Limb (tissue), 2 donors: Measurements from ENCODE around the gene SHROOM3.
A peak's percentile ranks its signal among the peaks of the same experiment; 100 is the strongest.
"Not testable (repeated sequence)": the region's sequence is repeated elsewhere in the genome, so short reads cannot be mapped to it uniquely, and the experiment has no call there.

Experiments
- DNase-seq, 2 donors: peaks; one replicate each; pipeline ENCODE4 v3.0.0-alpha.2; 2016; ENCODE audit errors: extremely low spot score in 2 of 2

SHROOM3 gene

DNA sequence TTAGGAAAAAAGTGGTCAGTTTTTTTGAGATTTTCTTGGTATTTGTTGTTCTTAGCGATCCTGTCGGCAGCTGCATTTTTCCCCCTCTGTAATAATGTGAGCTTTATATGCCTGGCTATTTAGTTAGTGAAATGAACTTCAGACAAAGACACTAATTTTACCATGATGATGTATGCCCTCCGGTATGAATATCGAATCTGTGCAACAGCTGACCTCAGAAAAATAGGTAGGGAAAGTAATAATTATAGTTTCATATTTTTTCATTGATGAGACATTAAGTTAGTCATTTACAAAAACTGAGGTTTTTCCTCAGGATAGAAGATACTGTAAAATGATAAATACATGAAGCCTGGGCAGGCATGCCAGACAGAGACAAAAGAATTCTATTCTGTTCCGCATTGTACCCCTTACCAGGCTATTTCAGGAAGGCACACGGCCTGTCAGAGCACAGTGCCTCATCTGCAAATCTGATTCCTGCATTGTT, 155.8 kb downstream of the SHROOM3 start:
- peak in 1 of 2 donors; percentile 62 for DNase-seq

GRCh38 chr4:76591992-76592391, 157.0 kb downstream of the SHROOM3 start:
- no peak for DNase-seq

DNA sequence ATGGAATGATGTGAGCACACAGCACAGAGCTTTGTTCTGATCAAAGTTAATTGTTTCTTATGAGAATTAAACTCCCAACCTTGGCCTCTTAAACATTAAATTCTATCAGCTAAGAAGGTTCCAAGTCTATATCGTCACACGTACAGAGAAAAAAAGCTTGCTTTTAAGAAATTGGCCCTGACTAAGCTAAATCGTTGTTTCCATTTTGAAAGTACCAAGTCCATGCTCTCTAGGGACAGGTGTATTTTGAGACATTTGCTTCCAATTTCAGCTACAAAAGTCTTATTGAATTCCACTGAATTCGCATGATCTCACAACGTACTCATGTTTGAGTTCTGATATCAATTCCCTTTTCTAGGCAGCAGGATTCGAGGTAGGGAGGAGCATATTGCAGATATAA, 157.4 kb downstream of the SHROOM3 start:
- DNase-seq = no peak

DNA sequence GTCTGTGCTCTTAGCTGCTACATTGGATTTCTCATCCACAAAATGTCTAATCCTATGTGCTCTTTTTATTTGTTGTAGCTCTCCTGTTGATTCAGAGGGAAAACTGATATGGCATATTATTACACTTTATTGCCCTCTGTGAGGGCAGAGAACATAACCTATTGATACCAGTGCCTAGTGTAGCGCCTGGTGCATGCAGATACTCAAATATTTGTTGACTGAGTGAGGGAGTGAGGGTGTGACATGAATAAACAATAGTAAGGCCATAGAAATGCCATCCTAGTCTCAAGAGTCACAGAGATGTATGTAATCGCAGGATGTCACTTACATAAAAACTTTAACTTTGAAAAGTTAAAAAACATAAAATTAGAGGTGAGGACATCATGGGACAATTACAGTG, 159.1 kb downstream of the SHROOM3 start:
- DNase-seq = no peak

- DNase-seq = no peak
Observed at GRCh38 chr4:76595435-76595834, 160.4 kb downstream of the SHROOM3 start.

- no peak for DNase-seq
Observed at GRCh38 chr4:76596713-76597112, 161.7 kb downstream of the SHROOM3 start.

- DNase-seq = no peak
Observed at GRCh38 chr4:76597423-76597979, 162.5 kb downstream of the SHROOM3 start.

DNA sequence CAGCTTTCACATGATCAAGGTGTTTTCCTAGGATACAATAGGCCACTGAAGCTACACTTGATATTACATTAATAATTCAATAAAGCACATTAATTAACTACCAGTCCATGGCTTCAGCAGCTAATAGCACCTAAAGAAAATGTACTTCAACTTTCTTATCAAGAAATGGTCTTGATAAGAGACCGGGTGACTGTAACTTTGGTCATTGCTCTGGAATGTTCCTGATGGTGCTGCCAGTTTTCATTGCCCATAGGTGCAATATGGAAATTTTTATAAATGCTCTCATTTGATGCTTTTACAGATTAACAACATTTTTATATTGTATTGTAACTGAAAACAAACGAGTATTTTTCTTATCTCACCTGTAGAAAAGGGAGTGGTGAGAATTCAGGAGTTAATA, 165.4 kb downstream of the SHROOM3 start:
- DNase-seq = no peak

DNA sequence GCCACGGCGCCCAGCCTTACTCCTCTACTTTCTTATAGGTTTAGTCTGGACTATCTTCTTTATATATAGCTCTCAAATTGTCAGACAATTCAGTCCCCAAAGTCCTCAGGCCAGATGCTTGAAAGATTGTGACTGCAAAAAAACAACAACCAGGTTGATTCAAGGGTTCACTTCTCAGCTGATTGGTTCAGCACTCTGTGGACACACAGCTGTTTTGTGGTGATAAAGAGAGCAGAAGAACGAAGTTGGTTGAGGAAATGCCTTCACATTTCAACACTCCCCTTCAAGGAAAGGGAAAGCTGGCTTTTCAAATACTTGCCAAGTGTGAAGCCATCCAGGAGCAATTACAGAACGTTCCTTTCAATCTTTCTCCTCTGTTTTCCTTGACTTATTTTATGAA, 166.8 kb downstream of the SHROOM3 start:
- no peak for DNase-seq

DNA sequence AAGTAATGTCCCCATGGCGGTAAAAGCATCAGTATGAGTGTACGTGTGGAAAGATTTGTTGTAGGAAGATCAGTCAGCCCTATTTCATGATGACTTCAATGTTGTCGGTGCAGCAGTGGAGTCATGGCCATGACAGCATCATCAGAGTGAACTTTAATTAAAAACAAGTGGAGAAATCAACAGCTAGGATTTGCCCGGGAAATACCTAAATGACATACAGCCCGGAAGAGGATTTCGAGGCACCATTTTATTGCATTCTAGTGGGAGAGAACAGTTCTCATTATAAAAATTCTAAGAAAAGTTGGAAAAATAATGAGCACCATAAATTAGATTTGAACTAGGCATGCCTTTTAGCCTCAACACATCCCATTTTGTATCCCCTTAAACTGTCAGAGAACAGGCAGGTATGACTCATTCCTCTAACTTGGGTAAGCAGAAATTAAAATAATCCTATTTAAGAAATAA, 170.1 kb downstream of the SHROOM3 start:
- no peak for DNase-seq

DNA sequence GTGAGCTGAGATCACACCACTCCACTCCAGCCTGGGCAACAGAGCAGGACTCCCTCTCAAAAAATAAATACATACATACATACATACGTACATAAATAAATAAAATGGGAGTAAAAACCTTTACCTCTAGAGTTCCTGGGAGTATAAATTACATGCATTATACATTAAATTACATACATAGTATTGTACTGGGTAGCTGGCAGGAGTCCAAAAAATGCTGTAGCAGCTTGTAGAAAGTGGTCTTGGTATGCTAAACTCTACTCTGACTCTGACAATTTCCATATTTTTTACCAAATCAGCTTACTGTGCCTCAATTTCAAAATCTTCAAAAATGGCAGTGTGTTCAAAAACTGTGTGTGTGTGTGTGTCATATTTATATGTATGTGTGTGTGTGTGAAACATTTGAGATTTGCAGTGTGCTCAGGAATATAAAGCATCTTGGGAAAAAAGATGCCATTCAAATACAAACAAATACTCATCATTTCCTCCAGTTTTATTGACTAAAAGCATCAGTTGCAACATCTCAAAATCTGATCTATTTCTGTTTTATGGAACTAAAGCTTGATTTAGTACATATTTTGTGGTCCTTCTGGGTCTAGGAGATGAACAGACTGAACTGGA, 171.7 kb downstream of the SHROOM3 start:
- peak in 1 of 2 donors; percentile 62 for DNase-seq

GRCh38 chr4:76607266-76607799, 172.3 kb downstream of the SHROOM3 start:
- no peak for DNase-seq

GRCh38 chr4:76607846-76608245, 172.8 kb downstream of the SHROOM3 start:
- no peak for DNase-seq

GRCh38 chr4:76608549-76608948, 173.5 kb downstream of the SHROOM3 start:
- DNase-seq = not testable (repeated sequence)

GRCh38 chr4:76610751-76611547, 175.9 kb downstream of the SHROOM3 start:
- no peak for DNase-seq

- no peak for DNase-seq
Observed at GRCh38 chr4:76611616-76612207, 176.7 kb downstream of the SHROOM3 start.

- no peak for DNase-seq
Observed at GRCh38 chr4:76614589-76614988, 179.6 kb downstream of the SHROOM3 start.

GRCh38 chr4:76615999-76616398, 181.0 kb downstream of the SHROOM3 start:
- DNase-seq = no peak

GRCh38 chr4:76616526-76616925, 181.5 kb downstream of the SHROOM3 start:
- DNase-seq = no peak

DNA sequence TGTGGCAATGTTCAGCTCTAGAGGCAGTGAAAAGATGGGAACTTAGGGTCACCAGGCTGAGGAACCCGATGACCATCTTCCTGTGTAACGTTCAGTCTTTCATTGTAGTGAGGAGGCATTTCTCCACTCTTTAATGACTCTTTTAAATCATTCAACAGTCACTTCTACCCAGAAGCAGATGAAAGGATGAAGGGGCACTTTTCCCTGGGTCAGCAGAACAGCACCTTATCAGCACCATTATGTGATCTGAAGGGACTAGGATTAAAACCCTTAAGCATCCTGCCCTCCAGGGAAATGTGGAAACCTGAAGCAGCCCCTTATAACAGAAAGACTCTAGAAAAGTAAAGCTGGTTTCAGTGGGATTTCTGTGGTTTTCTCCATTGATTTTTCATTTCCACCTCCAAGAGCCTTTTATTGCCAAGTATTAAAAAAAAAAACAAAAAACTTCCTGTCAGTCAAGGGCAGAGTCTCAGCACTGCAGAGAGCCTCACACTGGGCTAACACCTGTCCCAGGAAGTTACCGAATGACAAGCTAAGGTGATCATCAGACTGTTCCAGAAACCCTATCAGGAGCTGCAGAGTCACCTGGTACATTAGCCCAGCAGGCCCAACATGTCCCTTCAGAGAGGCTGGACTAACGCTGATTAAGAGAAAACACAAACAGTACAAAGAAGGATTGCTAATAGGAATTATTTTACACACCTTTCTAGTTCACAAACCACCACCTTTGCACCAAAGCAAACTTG, 185.9 kb downstream of the SHROOM3 start:
- DNase-seq = no peak

GRCh38 chr4:76622126-76622525, 187.1 kb downstream of the SHROOM3 start:
- DNase-seq = peak in 1 of 2 donors; percentile 34
